H1 (cell line): ENCODE measurements around the gene DLEC1. TPM values are rescaled to one million over a fixed set of nuclear protein-coding genes. Genes with fewer than 3 reads are reported as not detected.

Source experiments
- CTCF ChIA-PET: fragments of 300-600 bp; sonication (Branson Sonifier 250); formaldehyde crosslinking; loops from one replicate; lab custom pipeline; 2021; ENCODE audit not compliant: partially characterized antibody; lab: Charles Lee
- POLR2A ChIA-PET: fragments of 300-600 bp; sonication (Branson Sonifier 250); formaldehyde crosslinking; loops from one replicate; lab custom pipeline; 2021; ENCODE audit warnings: inconsistent platforms; ENCODE audit not compliant: partially characterized antibody; lab: Charles Lee
- DNase-seq, 2 experiments: peaks; one replicate each; pipeline versions ENCODE4 v3.0.0 to v3.0.0-alpha.2; 2010 to 2022; ENCODE audit warnings: low spot score in 2 of 2, low read depth in 1 of 2, mixed read lengths in 1 of 2
- FAIRE-seq: peaks from 2 replicates; lab custom pipeline; 2011; peaks lifted over from hg19 to GRCh38; lab: Jason Lieb, UNC
- H2AFZ ChIP-seq: 2 replicates; pipeline ENCODE4 v1.8.1; 2012; ENCODE audit warnings: low read length, inconsistent platforms
- H2AK5ac ChIP-seq: 2 replicates; pipeline ENCODE4 v1.6.1; 2013; ENCODE audit warnings: low read depth, low read length
- H2BK120ac ChIP-seq: replicated peaks from 2 replicates; pipeline ENCODE3; 2013; ENCODE audit warnings: low read depth, low read length, inconsistent platforms
- H2BK12ac ChIP-seq: 2 replicates; pipeline ENCODE4 v1.6.1; 2013; ENCODE audit warnings: low read depth, low read length
- H2BK15ac ChIP-seq: 2 replicates; pipeline ENCODE4 v1.6.1; 2013; ENCODE audit warnings: low read length
- H2BK20ac ChIP-seq: 2 replicates; pipeline ENCODE4 v1.6.1; 2013; ENCODE audit warnings: low read length
- H2BK5ac ChIP-seq: 2 replicates; pipeline ENCODE4 v1.6.1; 2013; ENCODE audit warnings: low read depth, low read length
- H3K14ac ChIP-seq: 2 replicates; pipeline ENCODE4 v1.6.1; 2013; ENCODE audit warnings: inconsistent platforms; ENCODE audit not compliant: insufficient read length
- H3K18ac ChIP-seq: 2 replicates; pipeline ENCODE4 v1.6.1; 2013; ENCODE audit warnings: low read length; ENCODE audit errors: extremely low read depth
- H3K23ac ChIP-seq: 2 replicates; pipeline ENCODE4 v1.6.1; 2013; ENCODE audit warnings: inconsistent platforms; ENCODE audit not compliant: insufficient read length
- H3K23me2 ChIP-seq: 2 replicates; pipeline ENCODE4 v1.6.1; 2013; ENCODE audit warnings: low read depth, low read length
- H3K27ac ChIP-seq: 2 replicates; pipeline ENCODE4 v1.6.1; 2011; ENCODE audit warnings: low read depth, low read length, inconsistent platforms
- H3K27me3 ChIP-seq, 4 experiments: replicated peaks in 1 of 4; 1 replicate in 1 of 4; 2 replicates in 3 of 4; pipeline versions ENCODE4 v1.6.1 to v1.8.1; 2011 to 2013; ENCODE audit warnings: low read length in 3 of 4, mild to moderate bottlenecking in 3 of 4, inconsistent platforms in 2 of 4, mixed read lengths in 2 of 4, moderate library complexity in 1 of 4; ENCODE audit not compliant: control insufficient read depth in 3 of 4, insufficient read depth in 3 of 4; ENCODE audit errors: extremely low read depth in 1 of 4
- H3K36me3 ChIP-seq, 4 experiments: 2 replicates each; pipeline versions ENCODE4 v1.6.1 to v1.8.1; 2011 to 2013; ENCODE audit warnings: mild to moderate bottlenecking in 4 of 4, low read length in 3 of 4, moderate library complexity in 2 of 4, control low read depth in 1 of 4, inconsistent platforms in 1 of 4; ENCODE audit not compliant: insufficient read depth in 4 of 4, control insufficient read depth in 2 of 4
- H3K4ac ChIP-seq: replicated peaks from 2 replicates; pipeline ENCODE3; 2013; ENCODE audit warnings: low read length, low read depth, mixed read lengths, inconsistent platforms; ENCODE audit not compliant: insufficient read length
- H3K4me1 ChIP-seq, 4 experiments: replicated peaks in 1 of 4; 1 replicate in 1 of 4; 2 replicates in 3 of 4; pipeline versions ENCODE4 v1.6.1 to v1.8.1; 2011 to 2013; ENCODE audit warnings: low read length in 3 of 4, inconsistent platforms in 2 of 4, mixed read lengths in 1 of 4; ENCODE audit not compliant: insufficient read depth in 4 of 4, control insufficient read depth in 3 of 4
- H3K4me2 ChIP-seq, 2 experiments: 2 replicates each; pipeline versions ENCODE4 v1.6.1 to v1.8.1; 2011 to 2013; ENCODE audit warnings: low read depth in 2 of 2, low read length in 2 of 2, control low read depth in 1 of 2, inconsistent platforms in 1 of 2, mild to moderate bottlenecking in 1 of 2; ENCODE audit not compliant: insufficient read depth in 1 of 2
- H3K4me3 ChIP-seq, 4 experiments: fragments of 200-600, 300-600 bp in 1 of 4; sonication (generic), shearing (Covaris generic), sonication (Bioruptor Twin) in 1 of 4; 2 replicates each; pipeline versions ENCODE4 v1.5.1 to v1.8.1; 2011 to 2016; ENCODE audit warnings: low read length in 4 of 4, low read depth in 3 of 4, control low read depth in 2 of 4, inconsistent platforms in 2 of 4, mild to moderate bottlenecking in 2 of 4, mixed read lengths in 1 of 4, moderate library complexity in 1 of 4; ENCODE audit not compliant: insufficient read depth in 2 of 4; ENCODE audit errors: extremely low read depth in 1 of 4
- H3K56ac ChIP-seq: replicated peaks from 2 replicates; pipeline ENCODE3; 2013; ENCODE audit warnings: low read depth, mild to moderate bottlenecking, mixed read lengths, low read length, inconsistent platforms; ENCODE audit not compliant: insufficient read length
- H3K79me1 ChIP-seq: 2 replicates; pipeline ENCODE4 v1.6.1; 2013; ENCODE audit warnings: low read depth, low read length, control low read depth
- H3K79me2 ChIP-seq, 2 experiments: 2 replicates each; pipeline versions ENCODE4 v1.6.1 to v1.8.1; 2012 to 2013; ENCODE audit warnings: low read length in 2 of 2, mild to moderate bottlenecking in 2 of 2, inconsistent platforms in 1 of 2; ENCODE audit not compliant: insufficient read depth in 2 of 2, control insufficient read depth in 1 of 2
- H3K9ac ChIP-seq, 4 experiments: replicated peaks in 1 of 4; 1 replicate in 1 of 4; 2 replicates in 3 of 4; pipeline versions ENCODE4 v1.6.1 to v1.8.1; 2011 to 2013; ENCODE audit warnings: low read depth in 3 of 4, low read length in 3 of 4, control low read depth in 2 of 4, mild to moderate bottlenecking in 2 of 4, moderate library complexity in 2 of 4, inconsistent platforms in 1 of 4; ENCODE audit errors: extremely low read depth in 1 of 4
- H3K9me3 ChIP-seq, 2 experiments: 2 replicates each; pipeline versions ENCODE4 v1.6.1 to v1.8.1; 2012 to 2013; ENCODE audit warnings: mild to moderate bottlenecking in 2 of 2, moderate library complexity in 2 of 2, control low read depth in 1 of 2, inconsistent platforms in 1 of 2, low read depth in 1 of 2, low read length in 1 of 2, mixed read lengths in 1 of 2; ENCODE audit not compliant: insufficient read depth in 2 of 2
- H4K20me1 ChIP-seq, 2 experiments: replicated peaks in 1 of 2; 2 replicates each; pipeline versions ENCODE3 to v1.8.1; 2011 to 2013; ENCODE audit warnings: inconsistent platforms in 2 of 2, low read length in 2 of 2, mild to moderate bottlenecking in 1 of 2; ENCODE audit not compliant: insufficient read depth in 2 of 2, control insufficient read depth in 1 of 2
- H4K5ac ChIP-seq: 2 replicates; pipeline ENCODE4 v1.6.1; 2013; ENCODE audit warnings: low read length, low read depth, mixed read lengths, inconsistent platforms; ENCODE audit not compliant: insufficient read length
- H4K8ac ChIP-seq: 2 replicates; pipeline ENCODE4 v1.8.0; 2013; ENCODE audit warnings: mild to moderate bottlenecking, moderate library complexity, low read length, inconsistent platforms; ENCODE audit not compliant: insufficient read depth; ENCODE audit errors: extremely low read depth
- H4K91ac ChIP-seq: replicated peaks from 2 replicates; pipeline ENCODE3; 2013; ENCODE audit warnings: low read length, mixed read lengths, inconsistent platforms; ENCODE audit not compliant: insufficient read length
- E2F6 ChIP-seq: IDR thresholded peaks from 2 replicates; pipeline ENCODE4 v1.6.1; 2012; ENCODE audit warnings: inconsistent platforms
- SAP30 ChIP-seq: fragments of 300-600 bp; sonication (generic); IDR thresholded peaks from 2 replicates; pipeline ENCODE4 v1.7.1; 2012; ENCODE audit warnings: low read length, moderate library complexity, mild to moderate bottlenecking, inconsistent platforms; ENCODE audit not compliant: insufficient read depth, insufficient replicate concordance
- SIRT6 ChIP-seq: IDR thresholded peaks from one replicate; pipeline ENCODE4 v1.7.1; 2012; ENCODE audit warnings: low read length, inconsistent platforms
- SIX5 ChIP-seq: IDR thresholded peaks from 2 replicates; pipeline ENCODE4 v1.6.1; 2011; ENCODE audit warnings: mild to moderate bottlenecking, low read depth, low read length
- SP1 ChIP-seq: IDR thresholded peaks from 2 replicates; pipeline ENCODE4 v1.6.1; 2011; ENCODE audit warnings: low read depth, low read length
- SUZ12 ChIP-seq: fragments of 200-600 bp; sonication (generic); IDR thresholded peaks from 2 replicates; pipeline ENCODE4 v1.6.1; 2012; ENCODE audit warnings: mild to moderate bottlenecking, inconsistent platforms, low read length, moderate library complexity, mixed read lengths
- TEAD4 ChIP-seq: IDR thresholded peaks from 2 replicates; pipeline ENCODE4 v1.6.1; 2012; ENCODE audit warnings: low read depth, low read length, inconsistent platforms, mixed read lengths
- WGBS, 2 experiments: shearing (Covaris generic) in 1 of 2; methylation state at CpG; one replicate each; pipeline versions ENCODE4 v1.1.6 to v1.1.7; 2013 to 2015; ENCODE audit warnings: low lambda C conversion rate in 2 of 2, mixed read lengths in 2 of 2, inconsistent platforms in 1 of 2, low coverage in 1 of 2, missing lambda C conversion rate in 1 of 2; ENCODE audit not compliant: insufficient replicate concordance in 2 of 2, insufficient coverage in 1 of 2, insufficient read length in 1 of 2; ENCODE audit errors: extremely low coverage in 1 of 2, missing lambda C conversion rate in 1 of 2; 5-methylcytosine and 5-hydroxymethylcytosine counted together
- polyA plus RNA-seq, 7 experiments: library from polyadenylated mRNA; depleted of rRNA in 3 of 7; stranded (reverse) in 5 of 7; unstranded in 2 of 7; fragments of >200 nt in 5 of 7; fragments of 200-250 nt in 2 of 7; gene quantifications; 1 replicate in 5 of 7; 2 replicates in 1 of 7; 4 replicates in 1 of 7; pipeline versions ENCODE4 v1.2.1 to v1.2.3, GENCODE V29; 2011 to 2013; ENCODE audit warnings: missing spikeins in 2 of 7, mixed read lengths in 2 of 7
- total RNA-seq: library from RNA; stranded (reverse); fragmentation: NEBNext Ultra II Directional; extraction: Animal tissue kit (Norgen Biotek cat#: 25700); gene quantifications from 2 replicates; pipeline ENCODE4 v1.2.1, GENCODE V29; 2021

Gene DLEC1
- total and polyA plus RNA-seq, 2 of the 8 experiments (the other 6 are each of a cell fraction or from before 2014, with no cell fraction given): 0.26 to 0.76 TPM

GRCh38 chr3:38121832-38122461 lies 82.9 kb downstream of the DLEC1 start:
- H3K36me3 ChIP-seq: peaks cover 18 to 34% (median 30%) of the 10 kb centered on the region in 4 experiments
- no peak overlapping the region for H3K14ac ChIP-seq
- ChIA-PET CTCF (interaction anchor here (1.0 to 8.8 kb wide), 3 partner anchors 8 to 147 kb away, joined by 3 to 105 read pairs (median 3); partner anchors contain the start of gene ACAA1), POLR2A (interaction anchor here (0.8 to 1.3 kb wide), 2 partner anchors 10 to 43 kb away, joined by 4 read pairs; partner anchors contain the start of gene OXSR1)
- H3K9me3 ChIP-seq: no peaks in the 10 kb centered on the region
- no peak overlapping the region for H4K91ac ChIP-seq
- no peak overlapping the region for H3K4me3 ChIP-seq
- no peak overlapping the region for H3K18ac ChIP-seq
- H3K27ac ChIP-seq: no peak overlapping the region
- H3K79me1 ChIP-seq: no peaks in the 10 kb centered on the region
- H2BK5ac ChIP-seq: no peak overlapping the region
- H3K4ac ChIP-seq: no peak overlapping the region
- no peak overlapping the region for H2AK5ac ChIP-seq
- H3K79me2 ChIP-seq: no peaks in the 10 kb centered on the region
- H3K9ac ChIP-seq: no peak overlapping the region
- WGBS, 2 experiments: 95% methylated on average over 13 of the region's 13 CpGs; no CpG with 5 or more reads in 1 of the 2 experiments
- H3K23me2 ChIP-seq: no peaks in the 10 kb centered on the region
- H4K20me1 ChIP-seq: peaks cover 2 to 19% of the 10 kb centered on the region in 2 experiments
- no peak overlapping the region for H2BK120ac ChIP-seq
- H2BK15ac ChIP-seq: no peak overlapping the region
- no peak for FAIRE-seq
- no peak overlapping the region for H4K5ac ChIP-seq
- H3K4me2 ChIP-seq: no peak overlapping the region
- no peak overlapping the region for H3K23ac ChIP-seq
- H3K4me1 ChIP-seq: no peaks in the 10 kb centered on the region
- no peak overlapping the region for H2BK12ac ChIP-seq
- H3K27me3 ChIP-seq: no peaks in the 10 kb centered on the region
- no peak overlapping the region for H4K8ac ChIP-seq
- no peak overlapping the region for H2BK20ac ChIP-seq
- H3K56ac ChIP-seq: no peak overlapping the region
- no peak for DNase-seq
- no peak overlapping the region for H2AFZ ChIP-seq
- TF ChIP-seq TEAD4 (no peak), E2F6 (no peak), SIRT6 (no peak), SUZ12 (no peak), SAP30 (no peak), SIX5 (no peak), SP1 (no peak)
